ENCODE results near the gene OGA.

The OGA gene

GRCh38 chr10:101782811-101783735, 35.2 kb downstream of the OGA start, which contains the start of gene NPM3:
NPM3 (minus strand) TSS chr10:101783446; CDS start chr10:101783390, 56 bp downstream.
- H3K9me3 ChIP-seq, result no peaks in the 10 kb centered on the region
- H3K27ac ChIP-seq, result peak within 1 kb of the TSS; percentile 13 to 40
- H3K4me3 ChIP-seq, result peak within 1 kb of the TSS; percentile 55 to 68
- peak; percentile 84 to 88 for DNase-seq
- H3K36me3 ChIP-seq, result peaks cover 33 to 41% (median 39%) of the 10 kb centered on the region in 3 donors
- peaks cover 0 to 27% of the 10 kb centered on the region in 2 donors for H3K27me3 ChIP-seq
- peaks cover 4 to 52% (median 34%) of the 10 kb centered on the region in 4 donors for H3K4me1 ChIP-seq
- TF ChIP-seq, protein P1, sequence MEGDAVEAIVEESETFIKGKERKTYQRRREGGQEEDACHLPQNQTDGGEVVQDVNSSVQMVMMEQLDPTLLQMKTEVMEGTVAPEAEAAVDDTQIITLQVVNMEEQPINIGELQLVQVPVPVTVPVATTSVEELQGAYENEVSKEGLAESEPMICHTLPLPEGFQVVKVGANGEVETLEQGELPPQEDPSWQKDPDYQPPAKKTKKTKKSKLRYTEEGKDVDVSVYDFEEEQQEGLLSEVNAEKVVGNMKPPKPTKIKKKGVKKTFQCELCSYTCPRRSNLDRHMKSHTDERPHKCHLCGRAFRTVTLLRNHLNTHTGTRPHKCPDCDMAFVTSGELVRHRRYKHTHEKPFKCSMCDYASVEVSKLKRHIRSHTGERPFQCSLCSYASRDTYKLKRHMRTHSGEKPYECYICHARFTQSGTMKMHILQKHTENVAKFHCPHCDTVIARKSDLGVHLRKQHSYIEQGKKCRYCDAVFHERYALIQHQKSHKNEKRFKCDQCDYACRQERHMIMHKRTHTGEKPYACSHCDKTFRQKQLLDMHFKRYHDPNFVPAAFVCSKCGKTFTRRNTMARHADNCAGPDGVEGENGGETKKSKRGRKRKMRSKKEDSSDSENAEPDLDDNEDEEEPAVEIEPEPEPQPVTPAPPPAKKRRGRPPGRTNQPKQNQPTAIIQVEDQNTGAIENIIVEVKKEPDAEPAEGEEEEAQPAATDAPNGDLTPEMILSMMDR (IDR thresholded peaks at IDR 0.05), result no peak
- intact Hi-C loops (cut with DNase I; ENCODE audit: low total_unique reads), result no loop called here

DNA sequence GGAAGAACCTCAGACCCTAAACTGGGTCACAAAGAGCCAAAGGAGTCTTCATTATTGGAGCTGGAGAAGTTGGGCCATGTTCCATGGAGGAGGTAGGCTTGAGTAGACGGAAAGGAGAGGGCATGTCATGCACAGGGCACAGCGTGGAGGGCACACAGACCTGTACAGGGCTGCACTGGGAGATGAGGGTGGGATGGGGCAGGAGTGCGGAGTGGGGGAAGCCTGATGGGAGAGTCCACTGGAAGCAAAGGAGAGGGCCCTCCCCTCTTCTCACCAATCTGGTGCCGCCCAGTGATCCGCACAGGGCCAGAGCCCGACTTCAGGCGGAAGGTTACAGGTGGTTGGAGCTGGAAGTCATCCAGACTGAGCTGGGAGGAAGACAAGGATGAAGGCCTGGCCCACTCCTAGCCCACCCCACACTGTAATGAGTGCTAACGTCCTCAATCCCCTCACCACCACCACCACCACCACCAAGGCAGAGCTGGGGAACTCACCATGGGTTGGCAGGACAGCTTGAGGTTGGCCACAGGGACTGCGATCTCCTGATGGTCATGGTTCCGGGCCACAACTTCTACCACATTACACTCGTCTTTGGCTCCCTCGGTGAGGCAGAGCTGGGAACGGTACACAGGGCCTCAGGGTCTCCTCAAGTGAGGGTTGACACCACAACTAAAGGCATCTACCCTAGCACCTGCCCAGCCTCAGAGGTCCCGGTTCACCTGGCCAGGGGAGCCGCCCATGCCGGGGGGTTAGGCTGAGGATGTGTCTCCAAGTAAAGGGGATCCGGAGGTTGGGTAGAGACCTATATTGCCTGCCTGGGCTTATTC, 36.0 kb downstream of the OGA start:
- Histone ChIP-seq H3K27me3 (peaks cover 0 to 35% of the 10 kb centered on the region in 2 donors), H3K9me3 (no peaks in the 10 kb centered on the region), H3K4me1 (peaks cover 4 to 52% (median 34%) of the 10 kb centered on the region in 4 donors), H3K36me3 (peaks cover 25 to 32% (median 32%) of the 10 kb centered on the region in 3 donors), H3K27ac (no peak overlapping the region), H3K4me3 (peak overlapping the region; percentile 55 to 68)
- intact Hi-C loops (cut with DNase I; ENCODE audit: low total_unique reads), result no loop called here
- TF ChIP-seq, protein P1 (IDR thresholded peaks at IDR 0.05), result no peak
- no peak for DNase-seq

DNA sequence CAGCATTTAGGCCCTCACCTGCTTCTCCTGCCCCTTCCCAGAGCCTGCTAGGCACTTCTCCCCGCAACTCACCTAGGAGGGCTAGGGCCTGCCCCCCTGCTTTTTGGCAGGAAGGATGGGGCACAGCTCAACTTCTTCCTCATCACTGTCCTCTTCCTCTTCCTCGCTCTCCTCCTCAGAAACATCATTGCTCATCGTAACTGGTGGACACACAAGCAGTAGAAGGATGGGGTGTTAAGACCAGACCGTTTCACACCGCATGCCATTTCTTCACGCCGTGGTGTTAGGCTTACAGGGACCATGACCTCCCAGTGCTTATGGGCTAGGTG, 36.6 kb downstream of the OGA start:
- DNase-seq, result peak in 1 of 2 donors; percentile 11
- peaks cover 4 to 52% (median 34%) of the 10 kb centered on the region in 4 donors for H3K4me1 ChIP-seq
- peaks cover 0 to 41% of the 10 kb centered on the region in 2 donors for H3K27me3 ChIP-seq
- peaks cover 19 to 27% (median 26%) of the 10 kb centered on the region in 3 donors for H3K36me3 ChIP-seq
- H3K4me3 ChIP-seq, result no peak overlapping the region
- H3K27ac ChIP-seq, result no peak overlapping the region
- no peaks in the 10 kb centered on the region for H3K9me3 ChIP-seq
- TF ChIP-seq, protein P1 (IDR thresholded peaks at IDR 0.05), result no peak
- intact Hi-C loops (cut with DNase I; ENCODE audit: low total_unique reads), result no loop called here

- intact Hi-C loops (cut with DNase I; ENCODE audit: low total_unique reads), result no loop called here
- Histone ChIP-seq H3K27ac (no peak overlapping the region), H3K27me3 (peaks cover 0 to 47% of the 10 kb centered on the region in 2 donors), H3K4me3 (no peak overlapping the region), H3K4me1 (peaks cover 4 to 58% (median 39%) of the 10 kb centered on the region in 4 donors), H3K9me3 (no peaks in the 10 kb centered on the region), H3K36me3 (peaks cover 14 to 21% (median 20%) of the 10 kb centered on the region in 3 donors)
- peak in 1 of 2 donors; percentile 69 for DNase-seq
- TF ChIP-seq, protein P1 (IDR thresholded peaks at IDR 0.05), result peak; percentile 63 to 85
Observed at GRCh38 chr10:101780818-101781654, 37.2 kb downstream of the OGA start.

Data from tibial artery (tissue), 4 donors.